Stimulated activated CD8-positive, alpha-beta memory T cell treated with anti-CD3 and anti-CD28 coated beads, Interleukin-2, amount 100 ng/mL, for 1 hour (primary cell): ENCODE data around the gene AHI1.
"Not testable (repeated sequence)": the region's sequence is repeated elsewhere in the genome, so short reads cannot be mapped to it uniquely, and the experiment has no call there.

Experiments used
- DNase-seq, 2 donors: peaks; one replicate each; pipeline ENCODE4 v3.0.0-alpha.2; 2020; ENCODE audit warnings: low read depth in 2 of 2

AHI1 gene

DNA sequence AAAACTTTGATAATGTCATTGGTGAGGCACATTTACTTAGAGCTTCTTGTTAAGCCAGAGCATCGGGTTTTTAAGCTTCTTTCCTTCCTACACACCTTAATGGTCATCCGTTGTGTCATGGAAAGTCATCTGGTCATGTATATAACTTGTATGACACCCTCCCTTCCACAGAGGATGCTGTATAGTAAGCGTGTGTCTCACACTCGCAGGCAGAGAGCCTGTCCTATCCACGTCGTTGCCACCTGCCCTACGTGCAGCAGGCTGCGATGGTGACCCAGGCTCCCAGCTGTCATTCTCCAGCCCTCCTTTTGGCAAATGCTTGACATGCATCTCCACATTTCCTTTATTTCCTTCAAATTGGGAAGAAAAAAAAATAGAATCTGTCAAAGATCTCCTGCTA lies 230.9 kb downstream of the AHI1 start:
- DNase-seq = no peak

DNA sequence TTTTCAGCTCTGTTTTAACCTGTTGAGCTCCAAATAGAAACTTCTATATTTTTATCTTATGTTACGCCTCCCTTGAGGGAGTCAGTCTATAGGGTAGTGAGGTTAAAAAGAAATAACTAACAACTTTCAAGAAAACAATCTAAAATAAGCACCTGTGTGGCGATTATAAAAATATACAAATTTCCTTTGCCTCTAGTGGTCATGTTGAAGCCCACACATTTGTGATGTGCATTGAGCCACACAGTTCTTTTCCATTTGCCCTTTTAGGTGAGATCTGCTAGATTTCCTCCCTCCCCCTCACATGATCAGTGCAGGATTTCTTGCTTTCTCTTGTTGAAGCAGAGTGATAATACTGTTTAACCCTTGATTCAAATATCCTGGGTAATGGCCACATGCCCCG lies 232.3 kb downstream of the AHI1 start:
- no peak for DNase-seq

GRCh38 chr6:135261872-135262725 lies 235.4 kb downstream of the AHI1 start:
- no peak for DNase-seq

GRCh38 chr6:135260612-135261011 lies 236.9 kb downstream of the AHI1 start:
- DNase-seq = no peak

GRCh38 chr6:135258970-135259369 lies 238.6 kb downstream of the AHI1 start:
- no peak for DNase-seq

DNA sequence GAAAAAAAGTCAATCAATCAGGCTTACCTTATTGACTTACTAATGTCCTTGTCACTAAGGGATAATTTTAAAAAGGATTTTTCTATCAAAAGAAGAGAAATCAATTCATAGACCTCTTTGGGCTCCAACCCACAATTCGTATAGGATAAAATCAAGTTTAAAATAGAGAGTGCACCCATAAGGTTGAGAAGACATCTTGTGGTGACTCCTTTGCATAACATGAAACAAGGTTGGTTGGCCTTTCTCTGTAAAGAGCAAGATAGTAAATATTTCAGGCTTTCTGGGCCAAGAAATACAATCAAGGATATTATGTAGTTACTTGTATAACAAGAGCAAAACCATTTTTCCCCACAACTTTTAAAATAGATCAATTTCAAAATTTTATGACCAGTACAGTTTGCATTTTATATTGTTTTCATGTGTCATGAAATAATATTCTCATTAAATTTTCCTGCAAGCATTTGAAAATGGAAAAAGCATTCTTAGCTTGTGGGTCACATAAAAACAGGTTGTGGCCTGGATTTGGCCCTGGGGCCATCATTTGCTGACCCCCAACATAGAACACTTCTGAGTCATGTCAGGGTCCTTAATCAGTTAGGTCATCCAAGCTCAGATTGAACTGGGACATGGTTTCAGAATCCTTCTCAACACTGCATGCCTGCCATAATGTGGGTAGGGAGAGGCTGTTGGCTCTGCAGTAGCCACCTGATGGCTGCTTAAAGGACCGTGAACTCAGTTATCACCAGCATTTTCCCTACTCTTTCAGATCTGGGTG lies 239.7 kb downstream of the AHI1 start:
- no peak for DNase-seq

DNA sequence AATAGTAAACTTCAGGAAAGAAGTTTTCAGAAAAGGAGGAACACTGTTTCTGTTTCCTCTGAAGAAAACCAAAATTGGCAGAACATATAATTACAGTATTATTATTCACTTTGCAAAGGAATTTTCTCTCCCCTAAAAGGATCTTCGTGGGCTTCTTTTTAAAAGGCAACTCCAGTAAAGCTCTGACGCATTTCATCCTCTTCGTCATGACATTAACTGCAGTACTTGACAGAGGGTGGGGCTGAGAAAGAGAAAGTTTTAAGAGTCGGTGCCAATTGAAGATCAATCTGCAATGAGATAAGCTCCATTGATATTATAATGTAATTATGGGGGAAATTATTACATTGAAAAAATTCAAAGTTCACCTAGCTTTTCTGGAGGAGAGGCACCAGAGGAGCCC lies 240.7 kb downstream of the AHI1 start:
- DNase-seq = no peak

GRCh38 chr6:135254471-135254870 lies 243.1 kb downstream of the AHI1 start:
- no peak for DNase-seq

- no peak for DNase-seq
Observed at GRCh38 chr6:135251498-135252441, 245.8 kb downstream of the AHI1 start.

- DNase-seq = no peak
Observed at GRCh38 chr6:135250751-135251497, 246.6 kb downstream of the AHI1 start.

- DNase-seq = no peak
Observed at GRCh38 chr6:135250234-135250633, 247.3 kb downstream of the AHI1 start.

DNA sequence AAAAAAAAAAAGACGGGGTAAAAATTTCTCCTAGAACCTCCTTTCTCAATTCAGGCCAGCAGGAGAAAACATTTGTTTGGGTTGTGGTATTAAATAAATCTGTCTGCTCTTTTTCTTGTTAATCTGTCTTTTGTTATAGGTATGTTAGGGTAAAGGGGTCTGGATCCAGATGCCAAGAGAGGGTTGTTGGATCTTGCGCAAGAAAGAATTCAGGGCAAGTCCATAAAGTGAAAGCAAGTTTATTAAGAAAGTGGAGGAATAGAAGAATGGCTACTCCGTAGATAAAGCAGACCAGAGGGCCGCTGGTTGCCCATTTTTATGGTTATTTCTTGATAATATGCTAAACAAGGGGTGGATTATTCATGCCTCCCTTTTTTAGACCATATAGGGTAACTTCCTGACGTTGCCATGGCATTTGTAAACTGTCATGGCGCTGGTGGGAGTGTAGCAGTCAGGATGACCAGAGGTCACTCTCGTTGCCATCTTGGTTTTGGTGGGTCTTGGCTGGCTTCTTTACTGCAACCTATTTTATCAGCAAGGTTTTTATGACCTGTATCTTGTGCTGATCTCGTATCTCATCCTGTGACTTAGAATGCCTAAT lies 251.0 kb downstream of the AHI1 start:
- not testable (repeated sequence) for DNase-seq

DNA sequence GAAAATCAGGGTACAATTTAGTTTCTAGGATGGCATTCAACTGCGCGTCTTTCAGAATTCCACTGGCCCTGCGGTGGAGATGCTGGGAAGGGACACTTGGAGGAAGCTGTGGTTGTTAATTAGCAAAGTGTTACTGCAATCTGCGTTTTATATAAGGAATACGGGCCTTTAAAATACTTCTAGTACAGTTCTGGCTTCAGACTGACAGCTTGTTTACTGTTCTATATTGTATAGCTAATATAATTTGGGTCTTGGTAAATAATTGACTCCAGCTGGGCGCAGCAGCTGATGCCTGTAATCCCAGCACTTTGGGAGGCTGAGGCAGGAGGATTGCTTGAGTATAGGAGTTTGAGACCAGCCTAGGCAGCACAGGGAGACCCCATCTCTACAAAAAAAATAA lies 252.7 kb downstream of the AHI1 start:
- no peak for DNase-seq

- no peak for DNase-seq
Observed at GRCh38 chr6:135243871-135244796, 253.4 kb downstream of the AHI1 start.

GRCh38 chr6:135240711-135241110 lies 256.8 kb downstream of the AHI1 start:
- no peak for DNase-seq

DNA sequence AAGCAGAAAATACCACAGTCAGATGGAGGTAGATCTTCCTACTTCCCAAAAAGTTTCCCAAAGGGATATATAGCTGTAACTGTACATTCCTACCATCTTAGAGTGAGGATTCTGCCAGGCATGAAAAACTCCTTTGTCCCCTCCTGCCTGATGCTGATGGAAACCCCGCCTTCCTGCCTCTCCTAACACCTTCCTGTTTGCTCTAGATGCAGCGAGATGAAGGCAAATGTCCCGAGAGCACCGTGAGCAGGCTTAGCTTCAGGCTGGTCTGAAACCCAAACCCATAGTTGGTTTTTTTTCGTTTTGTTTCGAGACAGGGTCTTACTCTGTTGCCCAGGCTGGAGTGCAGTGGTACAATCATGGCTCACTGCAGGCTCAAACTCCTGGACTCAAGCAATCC lies 260.8 kb downstream of the AHI1 start:
- no peak for DNase-seq

- no peak for DNase-seq
Observed at GRCh38 chr6:135236319-135236718, 261.2 kb downstream of the AHI1 start.

DNA sequence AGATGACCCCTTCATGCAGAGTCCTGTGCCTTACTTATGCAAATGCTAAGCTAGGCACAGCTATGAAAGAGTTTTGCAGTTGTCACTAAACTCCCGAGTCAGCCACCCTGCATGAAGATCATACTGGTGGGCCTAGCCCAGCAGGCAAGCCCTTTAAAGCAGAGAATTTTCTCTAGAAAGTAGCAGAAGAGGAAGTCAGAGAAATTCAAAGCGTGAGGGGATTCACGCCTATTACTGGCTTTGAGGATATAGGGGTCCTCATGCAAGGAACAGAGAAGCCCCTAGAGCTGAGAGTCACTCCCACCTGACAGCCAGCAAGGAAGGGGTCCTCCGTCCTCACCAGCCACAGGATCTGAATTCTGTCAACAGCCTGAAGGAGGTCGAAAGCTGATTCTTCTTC lies 261.8 kb downstream of the AHI1 start:
- no peak for DNase-seq

- DNase-seq = no peak
Observed at GRCh38 chr6:135234492-135234780, 263.1 kb downstream of the AHI1 start.
